ENCODE measurements around the gene NAA35.
"Not testable (repeated sequence)": the region's sequence is repeated elsewhere in the genome, so short reads cannot be mapped to it uniquely, and the experiment has no call there.

NAA35 gene

DNA sequence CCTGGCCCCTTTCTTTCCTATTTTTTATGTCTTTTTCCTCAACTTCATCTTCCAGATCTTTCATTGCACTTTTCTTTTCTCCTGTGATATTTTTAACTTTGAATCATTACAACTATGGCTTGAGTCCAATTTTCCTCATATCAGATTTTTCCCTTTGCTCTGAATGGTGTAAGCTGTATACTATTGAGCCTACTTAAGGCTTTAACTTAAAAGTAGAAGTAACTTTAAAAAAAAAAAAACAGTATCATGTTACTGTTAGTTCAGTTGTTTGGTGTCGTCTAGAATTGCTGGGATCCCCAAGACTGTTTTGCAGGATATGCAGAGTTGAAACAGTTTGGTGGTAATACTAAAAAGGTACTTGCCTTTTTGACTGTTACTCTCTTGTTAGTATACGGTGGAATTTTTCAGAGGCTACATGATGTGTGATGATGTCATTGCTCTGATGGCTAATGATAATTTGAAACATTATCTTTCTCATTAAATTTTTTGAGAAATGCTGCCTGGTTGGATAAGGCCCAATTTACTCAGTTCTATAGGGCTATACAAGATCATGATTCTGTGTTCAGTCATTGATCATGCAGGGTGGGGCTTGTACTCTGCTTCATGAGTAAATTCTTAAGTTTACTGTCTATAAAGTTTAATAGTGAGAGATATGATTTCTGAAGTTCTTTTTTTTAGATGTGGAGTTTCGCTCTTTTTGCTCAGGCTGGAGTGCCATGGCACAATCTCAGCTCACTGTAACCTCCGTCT is 8.8 kb downstream of the NAA35 start:
- DNase-seq, result no peak

DNA sequence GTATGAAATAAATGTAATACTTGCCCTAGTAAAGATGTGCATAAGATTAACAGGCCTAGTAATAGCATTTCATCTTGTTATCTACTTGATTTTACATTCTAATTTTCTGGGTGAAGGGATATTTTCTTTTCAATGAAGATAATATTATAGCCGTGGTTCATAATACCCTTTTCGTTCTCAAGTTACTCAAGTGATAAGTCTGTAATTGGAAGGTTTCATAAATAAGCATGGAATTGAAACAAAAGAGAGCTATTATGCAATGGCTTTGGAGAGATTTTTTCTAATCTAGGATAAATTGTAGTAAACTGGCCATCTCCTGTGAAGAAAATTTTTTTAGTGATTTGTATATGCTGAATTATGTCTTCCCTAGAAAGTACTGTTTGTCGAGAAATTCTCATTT is 19.0 kb downstream of the NAA35 start:
- DNase-seq, result no peak

GRCh38 chr9:85960688-85961093 is 19.7 kb downstream of the NAA35 start:
- DNase-seq, result no peak

DNA sequence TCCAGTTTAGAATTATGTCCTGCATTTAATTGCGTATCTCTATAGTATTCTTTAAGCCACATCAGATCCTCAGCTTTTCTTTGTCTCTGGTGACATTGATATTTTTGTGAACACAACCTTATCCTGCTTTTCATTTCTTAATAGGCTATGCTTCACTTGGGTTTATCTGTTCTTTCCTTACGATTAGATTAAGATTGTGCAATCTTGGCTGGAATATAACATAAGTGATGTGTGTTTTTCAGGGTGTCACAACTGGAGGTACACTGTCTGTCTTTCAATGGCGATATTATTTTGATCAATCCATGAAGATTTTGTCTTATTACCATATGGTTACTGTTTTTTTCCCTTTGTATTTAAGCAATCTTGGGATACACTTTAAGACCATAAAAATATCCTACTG is 23.6 kb downstream of the NAA35 start:
- no peak for DNase-seq

GRCh38 chr9:85964949-85965348 is 24.0 kb downstream of the NAA35 start:
- DNase-seq, result no peak

DNA sequence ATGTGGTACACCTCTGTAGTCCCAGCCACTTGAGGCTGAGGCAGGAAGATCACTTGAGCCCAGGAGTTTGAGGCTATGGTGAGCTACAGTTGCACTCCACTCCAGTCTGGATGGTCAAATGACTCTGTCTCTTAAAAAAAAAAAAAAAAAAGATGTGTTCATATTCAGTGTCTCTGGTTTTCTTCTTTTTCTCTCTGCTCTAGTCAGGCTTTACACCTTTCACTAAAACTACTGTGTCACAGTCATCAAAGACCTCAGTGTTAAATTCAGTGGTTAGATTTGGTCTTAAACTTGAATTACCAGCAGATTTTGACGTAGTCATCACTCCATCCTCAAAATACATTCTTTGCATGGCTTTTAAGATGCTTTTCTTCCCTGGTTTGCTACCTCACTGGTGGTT is 28.8 kb downstream of the NAA35 start:
- DNase-seq, result no peak

DNA sequence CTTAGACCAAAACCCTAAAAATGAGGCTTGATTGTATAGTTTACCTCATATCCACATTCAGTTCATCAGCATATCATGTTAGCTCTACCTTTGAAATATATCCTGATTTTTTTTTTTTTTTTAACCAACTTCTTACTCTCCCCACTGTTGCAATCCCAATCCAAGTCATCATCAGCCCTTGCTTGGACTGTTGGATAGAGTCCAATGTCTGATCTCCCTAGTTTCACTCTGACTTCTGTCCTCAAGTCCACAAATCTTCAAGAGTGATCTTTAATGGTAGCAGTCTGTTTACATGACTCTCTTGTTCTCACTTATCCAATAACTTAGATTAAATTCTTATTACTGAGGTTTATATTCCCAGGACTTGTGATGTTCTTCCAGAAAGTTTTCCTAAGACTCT is 30.8 kb downstream of the NAA35 start:
- DNase-seq, result no peak

DNA sequence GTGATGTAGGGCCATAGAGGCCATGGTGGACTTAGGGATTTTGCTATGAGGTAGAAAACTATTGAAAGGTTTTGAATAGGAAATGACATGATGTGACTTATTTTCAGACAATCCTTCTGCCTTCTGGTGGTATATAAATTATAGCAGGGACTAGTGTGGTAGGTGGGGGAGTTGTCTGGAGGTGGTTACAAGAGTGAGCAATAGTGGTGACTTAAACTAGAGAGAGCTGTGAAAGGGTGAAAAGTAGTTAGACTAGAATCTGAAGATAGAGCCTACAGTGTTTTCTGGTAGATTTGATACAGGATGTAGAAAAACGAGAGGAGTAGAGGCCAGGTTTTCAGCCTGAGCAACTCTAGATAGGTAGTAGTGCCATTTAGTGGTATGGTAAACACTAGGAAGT is 32.3 kb downstream of the NAA35 start:
- DNase-seq, result no peak

DNA sequence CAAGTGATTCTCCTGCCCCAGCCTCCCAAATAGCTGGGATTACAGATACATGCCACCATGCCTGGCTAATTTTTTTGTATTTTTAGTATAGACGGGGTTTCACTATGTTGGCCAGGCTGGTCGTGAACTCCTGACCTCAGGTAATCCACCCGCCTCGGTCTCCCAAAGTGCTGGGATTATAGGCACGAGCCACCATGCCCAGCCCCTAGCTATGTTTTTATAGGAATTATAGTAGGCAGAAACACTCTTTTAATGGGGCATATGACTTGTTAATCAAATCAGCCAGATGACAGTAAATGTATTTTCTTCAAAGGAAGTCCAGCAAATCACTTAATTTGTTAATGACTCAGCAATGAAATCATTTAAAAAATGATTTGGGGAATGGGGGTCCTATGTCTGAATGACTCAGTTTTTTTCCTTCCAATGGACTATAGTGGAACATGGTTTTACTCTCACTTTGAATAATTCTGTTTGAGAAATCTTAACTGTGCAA is 33.2 kb downstream of the NAA35 start:
- DNase-seq, result not testable (repeated sequence)

DNA sequence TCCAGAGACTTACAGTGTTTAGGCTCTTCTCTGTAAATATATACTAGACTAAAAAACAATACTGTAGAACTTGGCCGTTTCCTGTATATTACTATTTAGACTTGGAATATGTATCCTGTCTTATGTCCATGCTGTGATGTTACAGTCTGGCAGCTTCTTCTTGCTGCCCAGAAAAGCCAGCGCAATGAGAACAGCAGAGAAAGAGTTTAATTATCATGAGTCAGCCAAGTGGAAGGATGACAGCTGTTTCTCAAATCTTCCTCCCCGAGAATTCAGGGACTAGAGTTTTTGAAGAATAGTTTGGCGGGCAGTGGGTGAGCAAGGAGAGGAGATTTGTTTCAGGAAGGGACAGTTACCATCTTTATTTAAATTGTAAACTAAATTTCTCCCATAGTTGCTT is 37.5 kb downstream of the NAA35 start:
- DNase-seq, result no peak

GRCh38 chr9:85981369-85981768 is 40.4 kb downstream of the NAA35 start:
- no peak for DNase-seq

DNA sequence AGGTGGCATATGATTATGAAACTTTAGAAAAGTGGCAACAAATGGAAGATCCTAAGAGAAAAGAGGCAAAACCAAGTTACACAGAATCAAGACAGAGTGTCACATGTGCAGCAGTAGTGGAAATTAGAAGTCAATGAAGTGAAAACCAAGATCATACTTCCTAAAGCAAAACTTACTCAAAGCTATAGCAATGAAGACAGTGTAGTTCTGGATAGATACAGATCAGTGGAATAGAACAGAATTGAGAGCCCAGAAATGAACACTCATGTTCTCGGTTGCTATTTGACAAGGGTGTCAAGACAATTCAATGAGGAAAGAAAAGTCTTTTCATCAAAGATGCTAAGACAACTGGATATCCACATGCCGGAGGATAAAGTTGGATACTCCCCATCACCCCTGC is 43.5 kb downstream of the NAA35 start:
- no peak for DNase-seq

- no peak for DNase-seq
Observed at GRCh38 chr9:85987236-85987635, 46.3 kb downstream of the NAA35 start.

- no peak for DNase-seq
Observed at GRCh38 chr9:85994191-85994590, 53.2 kb downstream of the NAA35 start.

DNA sequence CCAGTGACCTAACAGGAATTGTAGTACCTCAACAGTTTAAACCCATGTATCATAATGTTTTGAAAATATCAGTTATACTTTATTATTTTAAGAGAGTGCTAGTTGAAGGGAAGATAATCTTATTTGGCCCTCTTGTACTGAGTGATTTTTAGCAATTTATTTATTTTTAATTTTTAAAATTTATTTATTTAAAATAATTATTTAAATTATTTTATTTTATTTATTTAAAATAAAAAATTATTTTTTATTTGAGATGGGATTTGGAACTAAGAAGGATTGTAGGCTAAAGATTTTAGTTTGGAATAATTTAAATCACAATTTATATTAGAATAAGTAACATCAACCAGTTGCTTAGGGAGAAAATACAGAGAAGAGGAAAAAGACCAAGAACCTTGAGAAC is 54.2 kb downstream of the NAA35 start:
- no peak for DNase-seq

- DNase-seq, result no peak
Observed at GRCh38 chr9:85995599-85995998, 54.7 kb downstream of the NAA35 start.

DNA sequence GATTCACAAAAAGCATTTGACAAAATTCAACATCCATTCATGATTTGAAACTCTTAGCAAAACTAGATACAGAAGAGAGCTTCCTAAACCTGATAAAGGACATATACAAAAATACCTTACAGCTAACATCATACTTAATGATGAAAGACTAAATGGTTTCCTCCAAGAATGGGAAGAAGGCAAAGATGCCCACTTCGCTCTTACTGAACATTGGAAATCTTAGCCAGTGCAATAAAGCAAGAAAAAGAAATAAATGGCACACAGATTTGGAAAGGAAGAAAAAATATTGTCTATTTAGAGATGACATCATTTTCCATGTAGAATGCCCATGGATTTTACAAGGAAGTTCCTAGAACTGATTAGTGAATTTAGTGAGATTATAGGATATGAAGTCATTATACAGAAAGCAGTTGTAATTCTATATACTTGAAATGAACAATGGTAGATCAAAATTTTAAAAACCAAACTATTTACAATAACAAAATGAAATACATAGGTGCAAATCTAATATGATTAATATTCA is 64.4 kb downstream of the NAA35 start:
- no peak for DNase-seq

DNA sequence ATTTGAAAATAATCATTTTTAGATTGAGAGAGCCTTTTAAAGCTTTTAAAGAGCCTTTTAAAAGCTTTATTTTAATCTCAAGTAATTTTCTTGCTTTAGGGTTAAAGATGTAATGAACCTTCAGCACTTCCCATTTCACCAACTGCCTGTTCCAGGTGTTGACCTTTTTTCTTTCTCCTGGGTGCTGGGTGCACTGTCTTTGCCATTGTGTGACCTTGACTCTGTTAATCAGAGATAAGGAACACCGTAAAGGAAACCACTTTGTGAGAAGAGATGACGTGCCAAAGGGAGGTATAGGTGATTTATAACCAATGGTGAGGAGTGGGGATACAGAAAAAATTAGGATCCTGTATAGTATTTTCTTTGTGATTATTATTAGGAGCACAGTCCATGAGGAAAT is 68.2 kb downstream of the NAA35 start:
- no peak for DNase-seq

DNA sequence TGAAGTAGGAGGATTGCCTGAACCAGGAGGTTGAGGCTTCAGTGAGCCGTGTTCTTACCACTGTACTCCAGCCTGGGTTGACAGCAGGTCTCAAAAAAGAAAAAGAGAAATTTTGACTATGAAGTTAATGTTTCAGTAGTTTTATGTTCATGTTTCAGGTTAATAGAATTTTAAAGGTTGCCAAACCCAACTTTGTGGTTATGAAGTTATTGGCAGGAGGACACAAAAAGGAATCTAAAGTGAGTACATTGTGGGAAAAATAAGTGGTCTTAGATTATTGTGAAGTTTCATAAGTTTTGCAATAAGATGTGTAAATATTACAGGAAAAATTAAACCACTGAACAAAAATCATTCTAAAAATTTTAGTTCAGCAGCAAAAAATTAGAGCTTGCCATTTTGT is 79.8 kb downstream of the NAA35 start:
- DNase-seq, result no peak

GRCh38 chr9:86021166-86021565 is 80.2 kb downstream of the NAA35 start:
- DNase-seq, result no peak

- no peak for DNase-seq
Observed at GRCh38 chr9:86022687-86023266, 81.8 kb downstream of the NAA35 start.

GRCh38 chr9:86027767-86028166 is 86.8 kb downstream of the NAA35 start:
- no peak for DNase-seq

DNA sequence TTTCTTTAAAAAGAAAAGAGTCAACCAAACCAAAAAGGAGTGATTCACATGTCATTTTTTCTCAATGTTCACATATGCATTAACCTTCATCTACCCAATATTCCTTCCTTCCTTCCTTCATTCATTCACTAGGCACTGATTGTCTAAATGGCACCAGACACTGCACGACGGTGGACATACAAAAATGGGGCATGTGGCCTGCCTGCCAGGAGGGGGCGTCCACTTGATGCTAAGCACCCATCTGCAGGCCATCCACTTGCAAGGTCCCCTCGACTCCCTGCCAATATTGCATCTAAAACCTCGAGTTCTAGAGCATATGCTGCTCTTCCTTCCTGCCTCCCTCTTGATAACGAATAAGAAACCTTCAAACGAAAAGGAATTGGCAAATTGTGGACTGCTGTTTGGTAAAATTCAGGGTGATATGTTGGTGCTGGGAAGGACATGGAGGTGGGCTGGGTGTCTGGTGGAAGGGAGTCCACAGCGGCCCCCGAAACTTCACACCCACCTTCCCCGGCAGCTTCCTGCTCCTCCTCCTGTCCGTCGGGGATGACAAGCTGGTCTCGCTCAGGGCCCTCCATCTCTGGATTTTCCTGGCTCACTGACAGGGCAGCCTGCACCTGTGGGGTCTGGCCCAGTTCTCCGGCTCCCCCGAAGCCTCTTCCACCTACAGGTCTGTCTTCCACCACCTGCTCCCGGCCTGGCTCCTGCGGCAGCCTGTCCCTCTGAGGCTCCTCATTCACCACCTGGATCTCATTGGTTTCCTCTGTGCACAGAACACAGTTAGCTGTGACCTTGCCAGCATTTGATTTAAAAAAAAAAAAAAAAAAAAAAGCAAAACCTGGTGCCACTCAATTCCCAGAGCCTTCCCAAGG is 94.2 kb downstream of the NAA35 start:
- DNase-seq, result no peak
